Measurements from ENCODE around the gene LDLRAD1.
"Not testable (repeated sequence)": the region's sequence is repeated elsewhere in the genome, so short reads cannot be mapped to it uniquely, and the experiment has no call there.

Gene LDLRAD1

DNA sequence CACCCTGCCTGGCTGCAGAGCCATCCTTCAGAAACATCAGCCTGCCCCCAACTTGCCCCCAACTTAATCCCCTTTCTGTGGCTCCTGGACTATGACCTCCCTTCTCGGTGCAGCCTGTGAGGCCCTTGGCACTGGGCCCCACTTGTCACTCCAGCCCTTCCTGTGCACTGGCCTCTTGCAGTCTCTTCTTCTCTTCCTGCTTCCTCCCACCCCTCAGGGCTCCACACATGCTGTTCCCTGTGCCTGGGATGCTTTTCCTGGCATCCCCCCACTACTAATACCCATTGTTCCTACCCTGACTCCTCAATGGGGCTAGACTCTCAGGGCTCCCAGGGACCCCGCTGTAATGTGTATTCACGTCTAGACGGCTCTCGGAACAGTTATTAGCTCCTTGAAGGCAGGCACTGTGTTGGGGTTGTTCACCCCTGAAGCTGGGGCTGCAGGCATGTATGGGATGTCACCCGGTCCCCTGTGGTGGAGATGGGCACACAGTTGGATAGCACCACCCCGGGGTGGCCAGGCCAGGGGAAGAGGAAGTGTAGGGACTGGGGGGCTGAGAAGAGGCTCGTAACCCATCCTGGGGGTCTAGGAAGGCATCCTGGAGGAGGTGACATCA, 4.5 kb downstream of the LDLRAD1 start:
- H3K9ac ChIP-seq (ENCODE audit: low read length) = no peak overlapping the region
- peaks cover 0 to 13% of the 10 kb centered on the region in 2 donors for H3K27me3 ChIP-seq (ENCODE audit: control insufficient read depth in 1 of 2, insufficient read depth in 2 of 2, low read length in 2 of 2)
- H3K4me3 ChIP-seq (ENCODE audit: low read depth in 1 of 2, low read length in 2 of 2) = no peak overlapping the region
- H3K4me1 ChIP-seq (ENCODE audit: insufficient read depth, low read length) = no peaks in the 10 kb centered on the region
- no peaks in the 10 kb centered on the region for H3K36me3 ChIP-seq (ENCODE audit: insufficient read depth, low read length)
- H3K9me3 ChIP-seq (ENCODE audit: low read length) = no peaks in the 10 kb centered on the region
- H3K27ac ChIP-seq (ENCODE audit: low read depth, low read length) = no peak overlapping the region

DNA sequence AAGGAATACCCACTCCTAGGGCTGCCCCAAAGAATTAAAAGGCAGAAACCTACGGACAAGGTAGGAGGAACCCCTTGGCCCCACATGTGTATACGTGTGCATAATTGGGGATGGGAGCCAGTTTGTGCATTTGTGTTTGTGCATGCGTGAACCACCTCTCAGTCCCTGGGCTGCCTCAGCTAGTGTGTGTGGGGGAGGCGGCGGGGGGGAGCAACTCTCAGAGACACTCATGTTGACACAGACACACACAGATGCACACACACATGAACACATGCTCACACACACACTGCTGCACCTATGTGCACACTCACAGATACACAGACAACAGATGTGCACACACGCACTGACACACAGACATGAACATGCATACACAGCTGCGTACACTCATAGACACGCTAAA, 5.1 kb downstream of the LDLRAD1 start:
- Histone ChIP-seq H3K27ac (ENCODE audit: low read depth, low read length) (no peak overlapping the region), H3K36me3 (ENCODE audit: insufficient read depth, low read length) (no peaks in the 10 kb centered on the region), H3K9ac (ENCODE audit: low read length) (no peak overlapping the region), H3K4me1 (ENCODE audit: insufficient read depth, low read length) (no peaks in the 10 kb centered on the region), H3K4me3 (ENCODE audit: low read depth in 1 of 2, low read length in 2 of 2) (no peak overlapping the region), H3K27me3 (ENCODE audit: control insufficient read depth in 1 of 2, insufficient read depth in 2 of 2, low read length in 2 of 2) (peaks cover 0 to 13% of the 10 kb centered on the region in 2 donors), H3K9me3 (ENCODE audit: low read length) (no peaks in the 10 kb centered on the region)

DNA sequence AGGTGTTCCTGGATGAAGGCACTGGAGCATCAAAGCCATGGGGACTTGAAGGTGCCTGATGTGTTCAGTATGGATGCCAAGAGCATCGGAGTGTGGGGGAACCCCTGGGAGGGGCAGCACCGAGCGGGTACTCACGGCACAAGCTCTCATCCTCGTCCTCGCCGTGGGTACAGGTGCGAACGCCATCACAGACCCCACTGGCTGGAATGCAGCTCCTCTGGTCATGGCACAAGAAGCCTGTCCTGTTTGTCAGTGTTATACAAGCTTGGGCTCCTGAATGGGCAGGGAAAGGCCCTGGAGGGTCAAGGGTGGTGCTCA, 6.0 kb downstream of the LDLRAD1 start:
- H3K27ac ChIP-seq (ENCODE audit: low read depth, low read length) = no peak overlapping the region

DNA sequence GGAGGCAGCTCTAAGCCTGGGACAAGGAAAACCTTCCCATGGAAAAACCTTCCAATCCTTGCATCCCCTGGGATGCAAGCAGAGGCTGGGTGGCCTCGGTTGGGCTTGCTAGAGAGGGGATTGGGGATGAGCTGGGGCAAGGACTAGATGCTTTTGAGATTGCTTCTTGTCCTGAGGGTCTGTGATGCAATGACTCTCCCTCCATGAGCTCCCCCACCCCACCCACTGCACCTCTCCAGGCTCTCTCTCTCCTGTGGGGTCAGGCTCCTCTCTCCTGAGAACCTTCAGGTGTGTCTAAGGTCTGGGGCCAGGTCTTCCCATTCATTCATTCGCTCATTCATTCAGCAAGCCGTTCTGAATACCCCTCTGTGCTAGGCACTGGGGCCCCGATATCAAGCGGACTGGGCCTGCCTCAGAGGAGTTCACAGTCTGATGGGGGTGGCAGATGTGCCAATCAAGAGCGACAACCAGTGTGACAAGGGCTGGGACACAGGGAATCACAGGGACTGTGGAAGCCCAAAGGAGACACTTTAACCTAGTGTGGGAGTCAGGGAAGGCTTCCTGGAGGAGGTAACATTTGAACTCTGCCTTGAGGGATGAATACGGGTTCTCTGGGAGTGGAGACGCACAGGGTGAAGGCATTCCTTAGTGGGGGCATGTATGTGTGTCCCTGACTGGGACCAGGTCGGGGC, 6.5 kb downstream of the LDLRAD1 start:
- Histone ChIP-seq H3K36me3 (ENCODE audit: insufficient read depth, low read length) (no peaks in the 10 kb centered on the region), H3K9me3 (ENCODE audit: low read length) (no peaks in the 10 kb centered on the region), H3K27ac (ENCODE audit: low read depth, low read length) (no peak overlapping the region), H3K9ac (ENCODE audit: low read length) (no peak overlapping the region), H3K4me3 (ENCODE audit: low read depth in 1 of 2, low read length in 2 of 2) (no peak overlapping the region), H3K27me3 (ENCODE audit: control insufficient read depth in 1 of 2, insufficient read depth in 2 of 2, low read length in 2 of 2) (peaks cover 0 to 13% of the 10 kb centered on the region in 2 donors), H3K4me1 (ENCODE audit: insufficient read depth, low read length) (no peaks in the 10 kb centered on the region)

More for the DNA sequence above, 6.0 kb downstream of the LDLRAD1 start:
- no peak overlapping the region for H3K9ac ChIP-seq (ENCODE audit: low read length)
- H3K9me3 ChIP-seq (ENCODE audit: low read length) = no peaks in the 10 kb centered on the region
- no peaks in the 10 kb centered on the region for H3K36me3 ChIP-seq (ENCODE audit: insufficient read depth, low read length)
- H3K27me3 ChIP-seq (ENCODE audit: control insufficient read depth in 1 of 2, insufficient read depth in 2 of 2, low read length in 2 of 2) = peaks cover 0 to 13% of the 10 kb centered on the region in 2 donors
- H3K4me3 ChIP-seq (ENCODE audit: low read depth in 1 of 2, low read length in 2 of 2) = no peak overlapping the region
- H3K4me1 ChIP-seq (ENCODE audit: insufficient read depth, low read length) = no peaks in the 10 kb centered on the region

DNA sequence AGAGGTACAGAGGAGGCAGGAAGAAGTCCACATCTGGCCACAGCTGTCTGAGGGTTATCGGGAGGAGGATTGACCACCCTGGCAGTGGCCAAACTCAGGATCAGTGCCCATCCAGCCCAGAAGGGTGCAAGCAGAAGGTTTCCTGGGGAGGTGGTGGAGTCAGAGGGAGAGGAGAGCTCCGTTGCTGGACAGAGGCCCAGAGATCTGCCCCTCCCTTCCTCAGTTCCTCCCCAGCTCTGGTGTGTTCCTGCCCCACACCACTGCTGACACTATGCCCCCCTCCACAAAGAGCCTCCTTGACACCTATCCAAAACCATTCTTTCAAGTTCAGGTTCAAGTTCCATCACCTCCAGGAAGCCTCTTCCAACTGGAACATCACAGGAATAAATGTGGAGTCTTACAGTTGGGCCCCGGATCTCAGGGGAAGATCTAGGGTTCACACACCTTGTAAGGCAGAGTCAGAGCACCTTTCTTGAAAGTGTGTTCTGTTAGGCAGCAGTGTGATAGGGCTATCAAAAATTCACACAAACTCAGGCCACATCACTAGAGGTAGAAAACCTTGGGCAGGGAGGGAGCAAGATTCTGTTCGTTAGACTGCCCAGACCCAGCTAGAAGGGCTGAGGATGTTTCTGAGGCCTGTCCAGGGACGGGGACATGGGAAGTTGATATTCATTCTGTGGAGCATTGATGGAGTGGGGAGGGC, 7.4 kb downstream of the LDLRAD1 start:
- Histone ChIP-seq H3K27ac (ENCODE audit: low read depth, low read length) (no peak overlapping the region), H3K27me3 (ENCODE audit: control insufficient read depth in 1 of 2, insufficient read depth in 2 of 2, low read length in 2 of 2) (peaks cover 0 to 13% of the 10 kb centered on the region in 2 donors), H3K4me1 (ENCODE audit: insufficient read depth, low read length) (no peaks in the 10 kb centered on the region), H3K4me3 (ENCODE audit: low read depth in 1 of 2, low read length in 2 of 2) (no peak overlapping the region), H3K9me3 (ENCODE audit: low read length) (no peaks in the 10 kb centered on the region), H3K9ac (ENCODE audit: low read length) (no peak overlapping the region), H3K36me3 (ENCODE audit: insufficient read depth, low read length) (no peaks in the 10 kb centered on the region)

DNA sequence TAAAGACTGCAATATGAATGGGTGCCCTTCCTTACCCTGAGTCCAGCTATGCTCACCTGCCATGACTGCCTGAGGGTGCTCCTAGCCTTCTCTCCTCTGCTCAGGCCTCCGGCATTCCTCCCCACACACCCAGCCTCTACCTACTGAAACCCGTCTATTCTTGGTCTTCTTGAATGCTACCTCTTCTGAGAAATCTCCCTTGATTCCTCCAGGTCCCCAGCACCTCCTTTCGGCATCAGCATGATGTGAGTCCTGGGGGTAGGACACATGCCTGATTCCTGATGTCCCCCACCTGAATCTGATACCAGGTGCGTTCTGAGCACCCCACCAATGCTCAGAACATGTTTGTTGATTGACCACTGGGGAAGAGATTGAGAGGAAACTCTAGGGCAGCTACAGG, 8.6 kb downstream of the LDLRAD1 start:
- Histone ChIP-seq H3K9ac (ENCODE audit: low read length) (no peak overlapping the region), H3K9me3 (ENCODE audit: low read length) (no peaks in the 10 kb centered on the region), H3K36me3 (ENCODE audit: insufficient read depth, low read length) (no peaks in the 10 kb centered on the region), H3K27me3 (ENCODE audit: control insufficient read depth in 1 of 2, insufficient read depth in 2 of 2, low read length in 2 of 2) (peaks cover 0 to 13% of the 10 kb centered on the region in 2 donors), H3K4me3 (ENCODE audit: low read depth in 1 of 2, low read length in 2 of 2) (no peak overlapping the region), H3K4me1 (ENCODE audit: insufficient read depth, low read length) (no peaks in the 10 kb centered on the region), H3K27ac (ENCODE audit: low read depth, low read length) (no peak overlapping the region)

DNA sequence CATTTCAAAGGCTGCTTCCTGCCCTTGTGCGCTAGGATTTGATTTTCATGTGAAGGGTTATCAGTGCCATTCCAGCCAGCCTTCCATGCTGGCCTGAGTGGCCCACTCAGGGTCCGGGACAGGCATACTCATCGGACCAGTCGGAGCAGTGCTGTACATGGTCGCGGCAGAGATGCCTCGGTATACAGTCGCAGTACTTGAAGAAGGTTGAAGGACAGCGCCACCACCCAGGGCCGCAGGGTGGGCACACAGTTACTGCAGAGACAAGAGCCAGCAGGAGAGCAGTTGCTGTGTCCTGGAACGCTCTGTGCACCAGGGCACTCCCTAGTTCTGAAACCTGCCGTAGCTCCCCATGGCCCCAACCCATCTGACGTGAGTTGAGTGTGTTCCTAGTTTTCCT, 9.1 kb downstream of the LDLRAD1 start:
- H3K4me1 ChIP-seq (ENCODE audit: insufficient read depth, low read length) = no peaks in the 10 kb centered on the region
- H3K36me3 ChIP-seq (ENCODE audit: insufficient read depth, low read length) = no peaks in the 10 kb centered on the region
- no peak overlapping the region for H3K4me3 ChIP-seq (ENCODE audit: low read depth in 1 of 2, low read length in 2 of 2)
- no peak overlapping the region for H3K27ac ChIP-seq (ENCODE audit: low read depth, low read length)
- no peak overlapping the region for H3K9ac ChIP-seq (ENCODE audit: low read length)
- peaks cover 0 to 9% of the 10 kb centered on the region in 2 donors for H3K27me3 ChIP-seq (ENCODE audit: control insufficient read depth in 1 of 2, insufficient read depth in 2 of 2, low read length in 2 of 2)
- H3K9me3 ChIP-seq (ENCODE audit: low read length) = no peaks in the 10 kb centered on the region

DNA sequence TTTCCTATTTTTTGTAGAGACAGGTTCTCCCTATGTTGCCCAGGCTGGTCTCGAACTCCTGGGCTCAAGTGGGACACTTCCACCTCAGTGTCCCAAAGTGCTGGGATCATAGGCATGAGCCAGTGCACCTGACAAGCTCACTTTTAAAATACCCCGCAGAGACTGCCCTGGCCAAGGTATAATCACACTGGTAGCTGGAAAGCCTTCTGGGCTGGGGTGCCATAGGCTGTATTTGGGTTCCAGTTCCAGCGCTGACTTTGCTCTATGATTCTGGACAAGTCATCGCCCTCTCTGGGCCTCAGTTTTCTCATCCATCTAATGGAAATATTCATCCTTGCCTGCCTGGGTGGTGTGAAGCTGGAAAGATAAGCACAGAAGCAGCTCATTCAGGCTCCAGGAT, 10.4 kb downstream of the LDLRAD1 start:
- Histone ChIP-seq H3K9me3 (ENCODE audit: low read length) (no peaks in the 10 kb centered on the region), H3K4me3 (ENCODE audit: low read depth in 1 of 2, low read length in 2 of 2) (no peak overlapping the region), H3K27me3 (ENCODE audit: control insufficient read depth in 1 of 2, insufficient read depth in 2 of 2, low read length in 2 of 2) (no peaks in the 10 kb centered on the region), H3K27ac (ENCODE audit: low read depth, low read length) (no peak overlapping the region), H3K9ac (ENCODE audit: low read length) (no peak overlapping the region), H3K36me3 (ENCODE audit: insufficient read depth, low read length) (no peaks in the 10 kb centered on the region), H3K4me1 (ENCODE audit: insufficient read depth, low read length) (no peaks in the 10 kb centered on the region)

DNA sequence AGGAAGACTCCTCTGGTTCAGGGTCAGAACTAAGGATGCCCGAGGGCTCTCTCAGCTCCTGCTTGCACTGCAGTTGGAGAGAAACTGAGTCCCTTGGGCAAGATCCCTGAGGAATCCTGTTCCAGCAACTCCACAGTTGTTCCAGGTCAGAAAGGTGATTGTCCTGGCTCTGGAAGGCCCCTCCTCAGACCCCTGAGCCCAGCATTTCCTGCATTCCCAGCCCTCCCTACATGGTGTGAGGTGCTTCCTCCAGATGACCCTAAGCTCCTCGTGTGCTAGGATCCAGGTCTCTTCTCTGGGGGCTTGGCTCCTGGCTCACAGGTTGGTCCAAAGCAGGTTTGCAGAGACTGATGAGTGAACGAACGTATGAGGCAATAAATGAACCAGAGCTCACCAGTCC, 11.5 kb downstream of the LDLRAD1 start:
- H3K9me3 ChIP-seq (ENCODE audit: low read length) = no peaks in the 10 kb centered on the region
- no peak overlapping the region for H3K9ac ChIP-seq (ENCODE audit: low read length)
- H3K4me3 ChIP-seq (ENCODE audit: low read depth in 1 of 2, low read length in 2 of 2) = no peak overlapping the region
- no peaks in the 10 kb centered on the region for H3K4me1 ChIP-seq (ENCODE audit: insufficient read depth, low read length)
- no peaks in the 10 kb centered on the region for H3K27me3 ChIP-seq (ENCODE audit: control insufficient read depth in 1 of 2, insufficient read depth in 2 of 2, low read length in 2 of 2)
- no peak overlapping the region for H3K27ac ChIP-seq (ENCODE audit: low read depth, low read length)
- H3K36me3 ChIP-seq (ENCODE audit: insufficient read depth, low read length) = no peaks in the 10 kb centered on the region

DNA sequence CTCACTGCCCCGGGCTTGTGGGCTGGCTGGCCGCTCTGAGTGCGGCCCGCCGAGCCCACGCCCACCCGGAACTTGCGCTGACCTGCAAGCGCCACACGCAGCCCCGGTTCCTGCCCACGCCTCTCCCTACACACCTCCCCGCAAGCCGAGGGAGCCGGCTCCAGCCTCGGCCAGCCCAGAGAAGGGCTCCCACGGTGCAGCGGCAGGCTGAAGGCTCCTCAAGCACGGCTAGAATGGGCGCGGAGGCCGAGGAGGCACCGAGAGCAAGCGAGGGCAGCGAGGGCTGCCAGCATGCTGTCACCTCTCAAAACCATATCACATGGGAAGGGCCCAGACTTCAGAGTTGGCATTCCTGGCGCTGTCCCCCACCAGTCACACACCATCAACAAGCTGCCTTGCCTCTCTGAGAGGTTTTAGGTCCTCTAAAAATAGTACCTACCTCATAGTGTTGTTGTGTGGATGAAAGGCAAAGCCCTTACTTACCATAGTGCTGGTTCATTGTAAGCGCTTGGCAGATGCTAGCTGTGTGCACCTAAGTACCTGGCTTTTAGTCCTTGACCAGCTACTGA, 13.4 kb downstream of the LDLRAD1 start:
- Histone ChIP-seq H3K9me3 (ENCODE audit: low read length) (no peaks in the 10 kb centered on the region), H3K27me3 (ENCODE audit: control insufficient read depth in 1 of 2, insufficient read depth in 2 of 2, low read length in 2 of 2) (no peaks in the 10 kb centered on the region), H3K4me3 (ENCODE audit: low read depth in 1 of 2, low read length in 2 of 2) (no peak overlapping the region), H3K4me1 (ENCODE audit: insufficient read depth, low read length) (no peaks in the 10 kb centered on the region), H3K27ac (ENCODE audit: low read depth, low read length) (no peak overlapping the region), H3K9ac (ENCODE audit: low read length) (no peak overlapping the region), H3K36me3 (ENCODE audit: insufficient read depth, low read length) (no peaks in the 10 kb centered on the region)

DNA sequence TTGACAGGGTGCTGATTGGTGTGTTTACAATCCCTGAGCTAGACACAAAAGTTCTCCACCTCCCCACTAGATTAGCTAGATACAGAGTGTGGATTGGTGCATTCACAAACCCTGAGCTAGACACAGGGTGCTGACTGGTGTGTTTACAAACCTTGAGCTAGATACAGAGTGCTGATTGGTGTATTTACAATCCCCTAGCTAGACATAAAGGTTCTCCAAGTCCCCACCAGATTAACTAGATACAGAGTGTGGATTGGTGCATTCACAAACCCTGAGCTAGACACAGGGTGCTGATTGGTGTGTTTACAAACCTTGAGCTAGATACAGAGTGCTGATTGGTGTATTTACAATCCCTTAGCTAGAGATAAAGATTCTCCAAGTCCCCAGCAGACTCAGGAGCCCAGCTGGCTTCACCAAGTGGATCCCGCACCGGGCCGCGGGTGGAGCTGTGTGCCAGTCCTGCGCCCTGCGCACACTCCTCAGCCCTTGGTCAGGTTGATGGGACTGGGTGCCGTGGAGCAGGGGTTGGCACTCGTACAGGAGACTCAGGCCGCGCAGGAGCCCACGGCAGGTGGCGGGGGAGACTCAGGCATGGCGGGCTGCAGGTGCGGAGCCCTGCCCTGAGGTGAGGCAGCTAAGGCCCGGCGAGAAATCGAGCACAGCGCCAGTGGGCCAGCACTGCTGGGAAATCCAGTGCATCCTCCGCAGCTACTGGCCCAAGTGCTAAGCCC, 14.1 kb downstream of the LDLRAD1 start:
- H3K27me3 ChIP-seq (ENCODE audit: control insufficient read depth in 1 of 2, insufficient read depth in 2 of 2, low read length in 2 of 2); H3K36me3 ChIP-seq (ENCODE audit: insufficient read depth, low read length); H3K4me1 ChIP-seq (ENCODE audit: insufficient read depth, low read length); H3K4me3 ChIP-seq (ENCODE audit: low read depth in 1 of 2, low read length in 2 of 2); H3K9ac ChIP-seq (ENCODE audit: low read length); H3K27ac ChIP-seq (ENCODE audit: low read depth, low read length); H3K9me3 ChIP-seq (ENCODE audit: low read length): not testable (repeated sequence)
